T-helper 2 cell treated with Interferon-gamma antibody and Interleukin-4, amounts not matched to agents 5 μg/mL and 100 μg/mL, for 36 hours (primary cell): ENCODE measurements around the gene FGL2.
"Not testable (repeated sequence)": the region's sequence is repeated elsewhere in the genome, so short reads cannot be mapped to it uniquely, and the experiment has no call there.

ENCODE experiments used
- DNase-seq: peaks from one replicate; pipeline ENCODE4 v3.0.0; 2021; ENCODE audit warnings: low spot score
- H3K27ac Mint-ChIP-seq: one replicate; pipeline ENCODE4 v1.8.0; 2021; ENCODE audit warnings: mild to moderate bottlenecking, mixed read lengths
- H3K27me3 Mint-ChIP-seq: one replicate; pipeline ENCODE4 v1.8.0; 2021; ENCODE audit warnings: low read depth, mixed read lengths
- H3K36me3 Mint-ChIP-seq: one replicate; pipeline ENCODE4 v1.8.0; 2021; ENCODE audit warnings: low read depth, mixed read lengths
- H3K4me1 Mint-ChIP-seq: one replicate; pipeline ENCODE4 v1.8.0; 2021; ENCODE audit warnings: low read depth, mixed read lengths
- H3K4me3 Mint-ChIP-seq: one replicate; pipeline ENCODE4 v1.8.0; 2022; ENCODE audit warnings: mild to moderate bottlenecking, moderate library complexity, mixed read lengths
- H3K9me3 Mint-ChIP-seq: one replicate; pipeline ENCODE4 v1.8.0; 2021; ENCODE audit warnings: mixed read lengths

Gene FGL2

GRCh38 chr7:77199013-77199966 lies at the start of gene FGL2:
Gene FGL2, minus strand, starts transcription at chr7:77199819. Its CDS starts 26 bp downstream, at chr7:77199793.
- peak; percentile 16 for DNase-seq
- Mint-ChIP-seq H3K36me3 (peaks cover 3% of the 10 kb centered on the region), H3K9me3 (no peaks in the 10 kb centered on the region), H3K27me3 (no peaks in the 10 kb centered on the region), H3K4me3 (peak within 1 kb of the TSS; percentile 83), H3K27ac (peak within 1 kb of the TSS; percentile 86), H3K4me1 (peaks cover 44% of the 10 kb centered on the region)

- H3K9me3 Mint-ChIP-seq, result no peaks in the 10 kb centered on the region
- H3K36me3 Mint-ChIP-seq, result no peaks in the 10 kb centered on the region
- peaks cover 5% of the 10 kb centered on the region for H3K4me1 Mint-ChIP-seq
- H3K4me3 Mint-ChIP-seq, result no peak overlapping the region
- DNase-seq, result no peak
- H3K27ac Mint-ChIP-seq, result no peak overlapping the region
- H3K27me3 Mint-ChIP-seq, result peaks cover 27% of the 10 kb centered on the region
Observed at GRCh38 chr7:77248154-77248553, 48.5 kb upstream of the FGL2 start.

GRCh38 chr7:77247206-77247850 lies 47.7 kb upstream of the FGL2 start:
- Mint-ChIP-seq H3K9me3 (no peaks in the 10 kb centered on the region), H3K36me3 (no peaks in the 10 kb centered on the region), H3K27ac (no peak overlapping the region), H3K4me3 (no peak overlapping the region), H3K27me3 (peaks cover 23% of the 10 kb centered on the region), H3K4me1 (peaks cover 5% of the 10 kb centered on the region)
- peak; percentile 68 for DNase-seq

- Mint-ChIP-seq H3K9me3 (no peaks in the 10 kb centered on the region), H3K27me3 (peaks cover 15% of the 10 kb centered on the region), H3K4me1 (peaks cover 5% of the 10 kb centered on the region), H3K27ac (no peak overlapping the region), H3K4me3 (no peak overlapping the region), H3K36me3 (peaks cover 3% of the 10 kb centered on the region)
- DNase-seq, result no peak
Observed at GRCh38 chr7:77246026-77246640, 46.5 kb upstream of the FGL2 start.

- Mint-ChIP-seq H3K9me3 (no peaks in the 10 kb centered on the region), H3K27ac (no peak overlapping the region), H3K4me3 (no peak overlapping the region), H3K27me3 (peaks cover 10% of the 10 kb centered on the region), H3K36me3 (peaks cover 3% of the 10 kb centered on the region), H3K4me1 (peaks cover 7% of the 10 kb centered on the region)
- DNase-seq, result no peak
Observed at GRCh38 chr7:77245015-77245755, 45.6 kb upstream of the FGL2 start.

- Mint-ChIP-seq H3K27ac (no peak overlapping the region), H3K36me3 (peaks cover 6% of the 10 kb centered on the region), H3K4me1 (peaks cover 14% of the 10 kb centered on the region), H3K4me3 (no peak overlapping the region), H3K27me3 (peaks cover 5% of the 10 kb centered on the region), H3K9me3 (no peaks in the 10 kb centered on the region)
- DNase-seq, result no peak
Observed at GRCh38 chr7:77244222-77244934, 44.8 kb upstream of the FGL2 start.

- Mint-ChIP-seq H3K9me3 (peaks cover 3% of the 10 kb centered on the region), H3K4me3 (no peak overlapping the region), H3K4me1 (peaks cover 21% of the 10 kb centered on the region), H3K36me3 (peaks cover 15% of the 10 kb centered on the region), H3K27me3 (peaks cover 2% of the 10 kb centered on the region), H3K27ac (no peak overlapping the region)
- no peak for DNase-seq
Observed at GRCh38 chr7:77242554-77242953, 42.9 kb upstream of the FGL2 start.

GRCh38 chr7:77242068-77242467 lies 42.4 kb upstream of the FGL2 start:
- Mint-ChIP-seq H3K4me3 (no peak overlapping the region), H3K27me3 (peaks cover 2% of the 10 kb centered on the region), H3K36me3 (peaks cover 19% of the 10 kb centered on the region), H3K27ac (no peak overlapping the region), H3K4me1 (peaks cover 21% of the 10 kb centered on the region), H3K9me3 (peaks cover 3% of the 10 kb centered on the region)
- no peak for DNase-seq

- peak overlapping the region; percentile 8 for H3K4me3 Mint-ChIP-seq
- peaks cover 17% of the 10 kb centered on the region for H3K4me1 Mint-ChIP-seq
- H3K27ac Mint-ChIP-seq, result peak overlapping the region; percentile 22
Observed at GRCh38 chr7:77239471-77239870, 39.9 kb upstream of the FGL2 start.

GRCh38 chr7:77238703-77239136 lies 39.1 kb upstream of the FGL2 start:
- Mint-ChIP-seq H3K4me3 (no peak overlapping the region), H3K4me1 (peaks cover 17% of the 10 kb centered on the region)

More at GRCh38 chr7:77239471-77239870, 39.9 kb upstream of the FGL2 start:
- Mint-ChIP-seq H3K36me3 (peaks cover 23% of the 10 kb centered on the region), H3K27me3 (peaks cover 2% of the 10 kb centered on the region), H3K9me3 (peaks cover 3% of the 10 kb centered on the region)
- no peak for DNase-seq

GRCh38 chr7:77235276-77235675 lies 35.7 kb upstream of the FGL2 start:
- H3K4me3 Mint-ChIP-seq, result no peak overlapping the region
- no peak overlapping the region for H3K27ac Mint-ChIP-seq
- H3K27me3 Mint-ChIP-seq, result peaks cover 6% of the 10 kb centered on the region
- H3K4me1 Mint-ChIP-seq, result peaks cover 15% of the 10 kb centered on the region
- peaks cover 23% of the 10 kb centered on the region for H3K36me3 Mint-ChIP-seq
- H3K9me3 Mint-ChIP-seq, result peaks cover 10% of the 10 kb centered on the region
- DNase-seq, result no peak

More at GRCh38 chr7:77238703-77239136, 39.1 kb upstream of the FGL2 start:
- H3K27me3 Mint-ChIP-seq, result peaks cover 2% of the 10 kb centered on the region
- DNase-seq, result no peak
- peaks cover 23% of the 10 kb centered on the region for H3K36me3 Mint-ChIP-seq
- H3K9me3 Mint-ChIP-seq, result peaks cover 3% of the 10 kb centered on the region
- H3K27ac Mint-ChIP-seq, result peak overlapping the region; percentile 1

- H3K36me3 Mint-ChIP-seq, result peaks cover 10% of the 10 kb centered on the region
- no peaks in the 10 kb centered on the region for H3K4me1 Mint-ChIP-seq
- H3K4me3 Mint-ChIP-seq, result no peak overlapping the region
- peaks cover 11% of the 10 kb centered on the region for H3K9me3 Mint-ChIP-seq
- no peak for DNase-seq
- no peak overlapping the region for H3K27ac Mint-ChIP-seq
- peaks cover 6% of the 10 kb centered on the region for H3K27me3 Mint-ChIP-seq
Observed at GRCh38 chr7:77232467-77232866, 32.8 kb upstream of the FGL2 start.

GRCh38 chr7:77228795-77229194 lies 29.2 kb upstream of the FGL2 start:
- H3K27me3 Mint-ChIP-seq, H3K36me3 Mint-ChIP-seq, DNase-seq, H3K4me3 Mint-ChIP-seq, H3K27ac Mint-ChIP-seq, H3K4me1 Mint-ChIP-seq: not testable (repeated sequence)
- peaks cover 11% of the 10 kb centered on the region for H3K9me3 Mint-ChIP-seq
